ENCODE measurements around the gene MERTK.
"Not testable (repeated sequence)": the region's sequence is repeated elsewhere in the genome, so short reads cannot be mapped to it uniquely, and the experiment has no call there.

MERTK gene

DNA sequence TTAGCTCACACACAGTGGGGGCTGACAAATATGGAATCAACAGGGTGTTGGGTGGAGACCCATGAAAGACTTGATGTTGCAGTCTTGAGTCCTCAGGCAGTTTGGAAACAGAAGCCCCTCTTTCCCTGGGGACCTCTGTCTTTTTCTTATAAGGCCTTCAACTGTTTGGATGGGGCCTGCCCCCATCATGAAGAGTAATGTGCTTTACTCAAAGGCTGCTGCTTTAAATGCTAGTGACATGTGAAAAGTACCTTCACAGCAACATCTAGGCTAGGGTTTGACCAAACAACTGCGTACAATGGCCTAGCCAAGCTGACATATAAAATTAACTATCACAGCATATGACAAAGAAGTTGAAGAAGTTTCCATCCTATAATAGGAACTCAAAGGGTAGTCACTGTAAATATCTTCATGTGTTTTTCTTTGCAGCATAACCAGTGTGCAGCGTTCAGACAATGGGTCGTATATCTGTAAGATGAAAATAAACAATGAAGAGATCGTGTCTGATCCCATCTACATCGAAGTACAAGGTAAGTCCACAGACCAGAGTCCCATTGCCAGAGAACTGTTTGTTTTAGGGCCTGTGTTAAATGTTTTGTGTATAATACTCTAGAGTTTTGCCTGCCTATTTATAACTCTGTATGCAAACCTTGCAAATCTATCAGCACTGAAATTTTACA, 46.3 kb downstream of the MERTK start:
- in situ Hi-C loops (cut with MboI; ENCODE audit: low sequenced_read_pairs) = no loop called here

DNA sequence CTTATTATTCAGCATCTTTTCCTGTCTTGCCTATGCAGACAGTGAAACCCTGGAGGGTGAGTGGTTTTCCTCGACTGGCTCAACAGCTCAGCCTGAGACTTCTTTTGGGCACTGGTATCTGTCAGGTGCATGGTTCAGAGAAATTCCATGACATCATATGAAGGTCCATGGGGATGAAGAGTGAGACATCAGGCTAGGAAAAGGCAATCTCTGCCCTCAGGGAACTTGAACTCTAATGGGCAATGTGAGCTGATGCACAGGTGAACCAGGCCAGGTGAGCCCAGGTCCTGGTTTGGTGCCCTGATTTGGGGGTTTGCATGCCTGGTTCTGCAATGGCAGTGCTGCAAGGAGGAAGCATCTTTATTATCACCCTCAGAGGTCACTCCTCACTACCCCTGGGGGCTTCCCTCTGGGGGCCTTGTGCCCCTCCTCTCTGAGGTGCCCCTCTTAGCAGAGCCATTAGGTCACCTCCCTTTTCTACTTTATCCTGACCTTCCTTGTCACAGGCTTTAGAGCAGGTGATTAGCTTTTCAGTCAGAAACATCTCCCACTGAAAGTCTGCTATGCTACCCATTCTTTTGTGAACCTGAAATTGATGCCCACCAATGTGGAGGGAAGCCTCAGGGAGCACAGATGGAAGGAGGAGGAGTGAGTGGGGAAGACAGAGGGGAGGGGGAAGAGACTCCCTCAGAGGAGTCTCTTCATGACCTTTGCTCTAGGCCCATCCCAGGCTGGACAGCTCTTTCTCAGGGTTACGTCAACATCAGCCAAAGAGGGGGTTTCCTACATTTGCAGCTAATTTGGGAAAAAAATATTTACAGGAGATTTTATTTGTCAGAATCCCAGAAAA, 47.3 kb downstream of the MERTK start:
- in situ Hi-C loops (cut with MboI; ENCODE audit: low sequenced_read_pairs) = no loop called here

DNA sequence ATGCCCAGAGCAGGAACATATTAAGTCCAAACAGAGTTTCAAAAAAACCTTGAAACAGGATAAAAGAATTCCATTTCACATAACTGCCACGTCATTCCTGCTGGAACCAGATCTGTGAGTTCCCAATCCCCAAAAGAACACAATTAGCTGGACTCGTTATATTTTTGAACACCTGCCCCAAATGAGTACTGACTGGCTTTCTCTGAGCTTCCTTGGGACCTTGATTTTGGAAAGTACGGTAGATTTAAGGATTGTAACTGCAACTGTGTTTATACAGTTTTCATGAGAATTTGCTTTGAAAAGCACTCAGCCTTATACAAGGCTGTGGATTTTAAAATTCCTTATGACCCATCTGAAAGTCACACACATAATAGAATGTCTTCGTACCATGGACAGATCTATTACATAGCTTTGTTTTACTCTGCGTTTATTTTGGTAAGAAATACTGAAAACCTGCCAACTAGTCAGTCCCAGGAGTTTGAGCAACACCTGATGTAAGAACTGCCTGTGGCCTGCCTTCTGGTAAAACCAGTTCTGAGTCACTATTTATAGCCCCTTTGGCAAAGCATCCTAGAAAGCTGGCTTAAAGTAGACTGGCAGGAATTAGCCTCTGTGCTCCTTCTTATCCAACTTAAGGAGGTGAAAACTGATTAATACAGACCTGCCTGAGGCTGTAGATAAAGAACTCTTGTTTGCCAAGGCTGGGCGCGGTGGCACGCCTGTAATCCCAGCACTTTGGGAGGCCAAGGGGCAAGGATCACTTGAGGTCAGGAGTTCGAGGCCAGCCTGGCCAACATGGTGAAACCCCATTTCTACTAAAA, 48.1 kb downstream of the MERTK start:
- in situ Hi-C loops (cut with MboI; ENCODE audit: low sequenced_read_pairs) = no loop called here

GRCh38 chr2:111947219-111947618, 48.8 kb downstream of the MERTK start:
- in situ Hi-C loops (cut with MboI; ENCODE audit: low sequenced_read_pairs) = no loop called here

DNA sequence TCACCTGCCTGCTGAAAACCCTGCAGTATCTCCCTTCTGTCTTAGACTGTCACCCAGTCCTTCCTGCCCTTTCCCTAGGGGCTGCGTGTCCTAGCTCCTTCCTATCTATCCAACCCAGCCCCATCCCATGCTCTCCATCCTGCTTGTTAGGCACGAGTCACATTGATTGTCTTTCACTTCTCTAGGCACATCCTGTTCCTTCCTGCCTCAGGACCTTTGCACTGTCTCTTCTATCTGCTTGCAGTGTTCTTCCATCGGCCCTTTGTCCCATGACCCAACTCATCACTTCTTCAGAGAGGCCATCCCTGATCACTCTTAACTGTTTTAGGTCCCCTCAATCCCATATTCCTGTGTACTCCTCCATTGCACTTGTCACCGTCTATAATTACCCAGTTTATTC, 50.4 kb downstream of the MERTK start:
- in situ Hi-C loops (cut with MboI; ENCODE audit: low sequenced_read_pairs) = no loop called here

DNA sequence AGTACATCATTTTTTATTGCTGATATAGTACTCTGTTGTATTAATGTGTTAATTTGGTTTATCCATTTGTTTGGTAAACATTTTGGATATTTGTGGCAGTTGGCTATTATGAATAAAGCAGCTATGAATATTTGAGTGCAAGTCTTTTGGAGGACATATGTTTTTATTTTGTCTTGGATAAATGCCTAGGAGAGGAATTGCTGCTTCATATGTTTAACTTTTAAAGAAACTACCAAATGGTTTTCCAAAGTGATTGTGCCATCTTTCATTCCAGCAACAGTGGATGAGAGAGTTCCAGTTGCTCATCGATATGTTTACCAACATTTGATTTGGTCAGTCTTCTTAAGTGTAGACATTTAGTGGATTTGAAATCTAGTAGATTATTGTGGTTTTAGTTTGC, 51.8 kb downstream of the MERTK start:
- in situ Hi-C loops (cut with MboI; ENCODE audit: low sequenced_read_pairs) = no loop called here

- in situ Hi-C loops (cut with MboI; ENCODE audit: low sequenced_read_pairs) = no loop called here
These were observed 53.1 kb downstream of the MERTK start for GRCh38 chr2:111951486-111951885.

DNA sequence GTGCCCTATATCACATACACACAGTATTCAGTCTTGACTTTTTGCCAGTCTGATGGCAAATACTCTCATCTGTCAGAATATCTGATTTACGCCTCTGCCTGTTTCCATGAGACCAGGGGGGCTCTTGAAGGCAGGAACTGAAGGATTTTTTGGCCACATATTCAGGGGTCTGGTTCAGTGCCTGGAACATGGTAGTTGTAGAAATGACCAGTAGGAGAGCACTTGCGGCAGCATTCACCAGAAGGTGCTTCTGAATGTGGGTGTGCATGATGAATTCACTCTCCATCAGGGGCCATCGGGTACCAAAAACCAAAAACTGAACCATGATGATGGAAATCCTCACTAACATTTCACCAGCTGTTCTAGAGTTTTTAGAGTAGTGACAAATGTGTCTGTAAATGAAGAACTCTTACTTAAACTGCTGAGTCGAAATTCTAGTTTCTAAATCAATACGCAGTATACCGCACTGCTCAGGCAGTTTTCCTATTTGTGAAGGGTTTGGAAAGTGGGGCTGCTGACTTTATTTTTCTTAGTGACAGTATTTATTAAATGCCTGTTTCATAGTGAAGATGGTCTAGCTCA, 54.6 kb downstream of the MERTK start:
- in situ Hi-C loops (cut with MboI; ENCODE audit: low sequenced_read_pairs) = no loop called here

DNA sequence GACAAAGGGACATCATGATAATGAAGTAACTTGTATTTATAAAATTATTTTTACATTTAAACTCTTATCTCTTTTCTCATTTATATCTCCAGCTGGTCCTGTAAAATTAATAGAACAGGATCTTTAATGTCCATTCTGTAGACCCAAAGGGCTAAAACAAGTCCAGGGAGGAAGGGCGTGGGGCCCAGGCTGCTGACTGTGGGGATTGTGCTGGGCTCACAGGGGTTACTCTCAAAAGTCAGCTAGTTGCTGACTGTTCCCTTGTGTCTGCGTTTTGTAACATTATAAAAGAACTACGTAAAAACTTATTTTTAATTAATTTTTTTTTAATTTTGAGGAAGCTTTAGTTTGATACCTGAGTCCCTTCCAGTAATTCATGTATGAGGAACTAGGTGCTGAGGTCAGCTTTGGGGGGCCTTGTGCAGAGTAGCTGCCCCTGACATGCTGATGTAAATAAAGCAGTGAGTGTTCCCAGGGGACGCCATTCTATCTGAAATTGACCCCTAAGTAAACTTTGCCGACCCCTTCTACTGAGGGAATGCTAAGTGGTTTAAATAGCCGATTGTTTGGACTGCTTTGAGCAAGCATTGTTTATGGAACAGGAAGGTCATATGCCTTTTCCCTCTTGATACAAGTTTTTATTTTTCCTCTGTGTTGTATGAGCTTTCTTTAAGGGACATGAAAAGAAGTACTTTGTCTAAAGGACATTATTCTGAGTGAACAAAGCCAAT, 56.4 kb downstream of the MERTK start:
- in situ Hi-C loops (cut with MboI; ENCODE audit: low sequenced_read_pairs) = no loop called here

- in situ Hi-C loops (cut with MboI; ENCODE audit: low sequenced_read_pairs) = no loop called here
These were observed 59.5 kb downstream of the MERTK start for GRCh38 chr2:111957872-111958354.

- in situ Hi-C loops (cut with MboI; ENCODE audit: low sequenced_read_pairs) = no loop called here
These were observed 60.5 kb downstream of the MERTK start for GRCh38 chr2:111958901-111959300.

- in situ Hi-C loops (cut with MboI; ENCODE audit: low sequenced_read_pairs) = no loop called here
These were observed 63.3 kb downstream of the MERTK start for GRCh38 chr2:111961663-111962062.

DNA sequence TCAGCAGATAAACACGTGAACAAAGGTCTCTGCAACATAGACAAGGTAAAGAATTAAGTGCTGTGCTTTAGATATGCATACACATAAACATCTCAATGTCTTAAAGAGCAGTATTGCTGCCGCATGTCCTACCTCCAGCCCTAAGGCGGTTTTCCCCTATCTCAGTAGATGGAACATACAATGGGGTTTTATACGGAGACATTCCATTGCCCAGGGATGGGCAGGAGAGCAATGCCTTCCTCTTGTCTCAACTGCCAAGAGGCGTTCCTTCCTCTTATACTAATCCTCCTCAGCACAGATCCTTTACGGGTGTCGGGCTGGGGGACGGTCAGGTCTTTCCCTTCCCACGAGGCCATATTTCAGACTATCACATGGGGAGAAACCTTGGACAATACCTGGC, 64.7 kb downstream of the MERTK start:
- in situ Hi-C loops (cut with MboI; ENCODE audit: low sequenced_read_pairs) = not testable (repeated sequence)

- in situ Hi-C loops (cut with MboI; ENCODE audit: low sequenced_read_pairs) = not testable (repeated sequence)
These were observed 65.1 kb downstream of the MERTK start for GRCh38 chr2:111963508-111963907.

GRCh38 chr2:111965062-111965461, 66.7 kb downstream of the MERTK start:
- in situ Hi-C loops (cut with MboI; ENCODE audit: low sequenced_read_pairs) = no loop called here

- in situ Hi-C loops (cut with MboI; ENCODE audit: low sequenced_read_pairs) = no loop called here
These were observed 67.8 kb downstream of the MERTK start for GRCh38 chr2:111966241-111966640.

- in situ Hi-C loops (cut with MboI; ENCODE audit: low sequenced_read_pairs) = no loop called here
These were observed 68.6 kb downstream of the MERTK start for GRCh38 chr2:111967018-111967417.

DNA sequence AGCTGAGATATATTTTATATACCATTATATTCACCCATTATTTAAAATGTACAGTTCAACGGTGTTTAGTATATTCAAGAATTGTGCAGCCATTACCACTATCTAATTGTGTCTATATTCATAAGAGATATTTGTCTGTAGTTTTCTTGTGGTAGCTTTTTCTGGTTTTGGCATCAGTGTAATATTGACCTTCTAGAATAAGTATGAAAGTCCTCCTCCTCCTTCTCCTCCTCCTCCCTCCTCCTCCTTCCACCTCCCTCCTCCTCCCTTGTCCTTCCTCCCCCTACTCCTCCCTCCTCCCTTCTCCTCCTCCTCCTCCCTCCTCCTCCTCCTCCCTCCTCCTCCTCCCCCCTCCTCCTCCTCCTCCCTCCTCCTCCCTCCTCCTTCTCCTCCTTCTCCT, 72.0 kb downstream of the MERTK start:
- in situ Hi-C loops (cut with MboI; ENCODE audit: low sequenced_read_pairs) = no loop called here

GRCh38 chr2:111972955-111973565, 74.7 kb downstream of the MERTK start:
- in situ Hi-C loops (cut with MboI; ENCODE audit: low sequenced_read_pairs) = no loop called here

DNA sequence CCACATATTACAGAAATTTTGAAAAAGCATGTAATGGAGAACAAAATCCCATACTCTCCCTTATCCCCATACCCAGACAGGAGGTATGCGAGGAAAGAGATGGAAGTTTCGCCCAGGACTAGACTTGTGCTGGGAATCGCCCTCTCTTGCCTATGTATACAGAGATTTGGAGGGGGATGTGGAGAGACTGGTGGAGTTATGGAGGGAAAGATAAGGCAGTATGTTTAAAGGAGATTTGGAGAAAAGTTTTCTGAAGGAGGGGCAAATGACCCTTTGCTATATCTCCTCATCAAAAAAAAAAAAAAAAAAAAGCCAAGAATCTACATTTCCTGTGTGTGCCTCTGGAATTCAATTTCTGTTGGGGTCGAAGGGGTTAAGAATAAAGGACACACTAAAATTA, 75.3 kb downstream of the MERTK start:
- in situ Hi-C loops (cut with MboI; ENCODE audit: low sequenced_read_pairs) = no loop called here

All from hTERT RPE-1 (cell line).